GM19351 (cell line): ENCODE data around the gene HPSE.

Source experiments
- ATAC-seq: cut with Tn5 transposase; IDR thresholded peaks from one replicate; pipeline ENCODE4 v1.9.1; 2021; ENCODE audit warnings: mild to moderate bottlenecking, moderate library complexity; ENCODE audit not compliant: unreplicated experiment

Gene HPSE

GRCh38 chr4:83251447-83251830 lies 83.2 kb downstream of the HPSE start:
- ATAC-seq = no peak

GRCh38 chr4:83250687-83251446 lies 83.8 kb downstream of the HPSE start:
- ATAC-seq = no peak

GRCh38 chr4:83248486-83248885 lies 86.2 kb downstream of the HPSE start:
- ATAC-seq = no peak

GRCh38 chr4:83247415-83248357 lies 87.0 kb downstream of the HPSE start:
- no peak for ATAC-seq
